SKM-1 treated with dmso at 0.1 percent for 144 hours (cell line): ENCODE results near the gene SPINK14.

ENCODE experiments used
- DNase-seq: peaks from one replicate; lab custom pipeline; 2025; ENCODE audit not compliant: unreplicated experiment; lab: John Stamatoyannopoulos, UW

Gene SPINK14

GRCh38 chr5:148193202-148193601 lies 24.9 kb downstream of the SPINK14 start:
- DNase-seq, result no peak

- peak; percentile 31 for DNase-seq
Measured at GRCh38 chr5:148201151-148201550, 32.8 kb downstream of the SPINK14 start.

DNA sequence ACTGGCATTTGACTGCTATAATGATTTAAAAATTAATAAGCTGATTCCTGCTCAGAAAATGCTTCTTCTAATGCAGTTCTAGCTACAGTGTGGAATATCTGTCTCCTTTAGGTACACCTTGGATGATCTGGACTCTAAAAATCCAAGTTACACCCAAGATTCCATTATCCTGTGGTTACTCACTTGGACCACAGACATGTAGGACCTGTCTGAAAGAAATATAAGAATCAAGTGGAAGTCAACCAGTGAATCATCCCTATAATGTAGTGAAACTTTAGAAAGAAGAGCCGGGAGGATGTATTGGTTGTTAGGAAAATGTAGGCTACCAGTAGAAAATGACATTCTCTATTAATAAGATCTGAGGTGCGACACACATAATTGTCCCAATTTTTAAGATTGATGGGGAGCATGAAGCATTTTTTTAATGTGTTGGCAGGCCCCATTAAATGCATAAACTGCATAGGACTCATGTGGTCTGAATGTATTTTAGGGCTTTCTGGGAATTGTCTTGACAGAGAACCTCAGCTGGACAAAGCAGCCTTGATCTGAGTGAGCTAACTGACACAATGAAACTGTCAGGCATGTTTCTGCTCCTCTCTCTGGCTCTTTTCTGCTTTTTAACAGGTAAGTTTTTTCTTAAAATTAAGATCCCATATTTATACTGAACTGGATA lies 34.3 kb downstream of the SPINK14 start, which contains the start of gene SPINK6:
TSS of gene SPINK6 (plus strand) at position 512 of the 673 bp plus-strand sequence. CDS start at position 567, 55 bp downstream.
- no peak for DNase-seq

DNA sequence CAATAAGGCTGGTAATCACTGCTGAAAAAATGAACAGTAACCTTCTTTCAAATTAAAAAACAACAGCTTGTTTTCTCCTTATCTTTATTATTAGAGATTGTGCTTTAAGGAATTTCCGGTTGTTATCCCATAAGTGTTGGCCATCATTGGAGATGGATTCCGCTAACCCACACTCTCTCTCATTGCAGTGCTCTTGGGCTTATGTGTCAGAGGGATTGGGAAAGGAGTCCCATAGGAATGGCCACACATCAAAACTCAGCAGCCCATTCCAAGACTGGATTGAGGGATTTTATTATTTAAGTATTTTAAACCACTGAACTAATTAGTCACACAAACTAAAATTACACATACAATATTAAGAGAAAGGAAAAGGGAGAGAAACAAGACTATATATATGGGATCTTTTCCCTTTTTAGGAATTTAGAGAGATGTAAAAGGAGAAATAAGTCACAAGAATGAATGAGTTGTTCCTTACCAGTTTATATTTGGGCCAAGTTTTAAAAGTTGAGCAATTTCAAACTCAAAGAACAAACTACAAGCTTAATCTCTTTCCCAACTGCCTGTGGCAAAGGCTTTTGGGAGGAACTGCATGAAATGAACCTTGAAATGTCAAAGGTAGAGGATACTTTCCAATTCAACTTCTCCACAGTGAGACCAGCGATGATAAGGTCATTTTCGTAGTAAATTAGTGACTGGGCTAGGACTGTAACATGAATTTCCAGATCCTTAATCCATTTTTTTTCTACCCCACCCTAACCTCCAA lies 36.9 kb downstream of the SPINK14 start:
- DNase-seq, result peak; percentile 81

DNA sequence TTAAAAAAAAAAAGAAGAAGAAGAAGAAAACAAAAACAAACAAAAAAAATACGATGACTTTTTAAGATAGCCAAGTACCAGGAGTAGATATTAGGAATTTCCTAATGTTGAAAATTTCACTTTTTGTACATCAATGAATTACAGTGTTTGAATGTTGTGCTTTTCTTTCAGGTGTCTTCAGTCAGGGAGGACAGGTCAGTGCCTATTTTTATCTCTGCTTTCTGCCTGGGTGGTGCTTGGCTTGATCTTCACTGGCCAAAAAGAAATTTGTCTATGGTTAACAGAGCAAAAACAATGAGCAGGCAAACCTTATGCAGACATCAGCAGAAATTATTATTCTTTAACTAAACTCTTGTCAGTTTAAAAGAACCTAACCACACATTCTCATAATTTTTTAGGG lies 37.5 kb downstream of the SPINK14 start:
- DNase-seq, result no peak

DNA sequence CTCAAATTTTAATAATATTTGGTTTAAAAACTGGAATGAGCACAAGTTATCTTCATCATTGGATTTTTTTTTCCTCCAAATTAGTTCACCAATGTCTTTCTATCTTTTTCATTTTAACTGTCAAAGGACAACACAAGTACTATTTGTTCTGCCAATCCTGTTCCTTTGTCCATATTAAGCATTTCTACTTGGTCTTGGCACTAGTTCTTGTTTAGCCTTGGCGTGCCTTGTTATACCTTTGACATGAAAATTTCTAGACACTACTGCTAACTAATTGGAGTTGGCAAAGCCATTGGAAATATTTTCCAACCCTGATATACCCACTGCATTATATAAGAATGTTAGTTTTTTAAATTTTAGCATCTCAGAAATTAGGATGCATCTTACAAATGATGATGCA lies 38.3 kb downstream of the SPINK14 start:
- no peak for DNase-seq

DNA sequence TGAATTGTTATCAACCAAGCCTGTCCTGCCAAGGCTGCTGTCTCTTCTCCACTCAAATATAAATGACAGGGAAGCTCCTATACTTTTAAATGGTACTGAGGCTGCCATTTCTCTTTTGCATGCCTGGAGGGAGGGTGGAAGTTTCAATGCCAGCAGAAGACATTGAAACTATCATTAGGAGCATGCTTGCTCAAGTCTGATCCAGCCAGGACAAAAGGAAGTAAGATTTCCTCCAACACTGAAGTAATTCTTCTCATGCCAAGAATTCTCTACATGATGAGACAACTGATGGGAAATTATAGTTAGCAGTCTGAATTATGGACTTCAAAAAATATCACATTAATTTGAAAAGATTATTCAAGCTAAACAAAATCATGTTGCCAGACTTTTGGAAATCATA lies 39.9 kb downstream of the SPINK14 start:
- DNase-seq, result no peak

DNA sequence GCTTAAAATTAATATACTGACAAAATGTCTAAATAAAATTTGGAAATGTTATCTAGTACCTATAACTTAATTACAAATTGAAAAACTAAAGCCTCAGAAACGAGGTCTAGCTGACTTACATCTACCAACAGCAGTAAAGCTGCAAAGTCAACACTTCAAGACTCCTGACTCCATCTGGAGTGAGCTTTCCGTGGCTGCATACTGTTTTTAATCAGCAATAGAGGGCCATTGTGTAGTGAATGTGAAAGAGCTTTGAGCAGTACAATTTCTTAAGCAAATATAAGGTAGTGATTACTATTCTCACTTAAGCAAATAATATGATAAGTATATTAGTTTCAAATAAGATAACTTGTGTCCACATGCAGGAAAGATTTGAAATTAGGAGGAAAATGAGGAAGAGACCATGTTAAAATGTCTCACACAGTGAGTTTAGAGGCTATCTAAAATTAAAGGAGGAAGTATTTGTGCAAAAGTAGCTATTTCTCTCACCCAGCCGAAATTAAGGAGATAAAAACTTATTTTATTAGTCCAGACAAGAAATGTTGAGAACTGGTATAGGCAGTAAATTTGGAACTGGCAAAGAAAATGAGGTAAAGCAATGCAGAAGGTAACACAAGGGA lies 40.9 kb downstream of the SPINK14 start:
- no peak for DNase-seq

GRCh38 chr5:148214665-148215185 lies 46.4 kb downstream of the SPINK14 start:
- DNase-seq, result no peak

DNA sequence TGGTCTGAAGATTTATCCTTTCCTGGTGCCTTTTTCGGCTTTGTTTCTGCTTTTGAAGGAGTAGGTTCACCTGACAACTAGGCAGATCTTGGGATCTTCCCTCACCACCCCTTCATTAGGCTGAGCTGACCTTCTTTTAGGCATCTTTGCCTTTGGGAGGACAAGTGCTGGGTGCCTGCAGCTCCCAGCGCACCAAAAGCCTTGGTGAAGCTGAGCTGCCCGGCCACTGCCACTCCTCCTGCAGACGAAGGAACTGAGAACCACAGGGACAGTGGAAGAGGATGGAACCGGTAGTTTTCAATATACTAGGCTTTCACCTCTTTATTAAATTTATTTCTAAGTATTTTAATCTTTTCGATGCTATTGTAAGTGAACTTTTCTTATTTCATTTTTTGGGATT lies 53.2 kb downstream of the SPINK14 start:
- no peak for DNase-seq

GRCh38 chr5:148224117-148224742 lies 55.9 kb downstream of the SPINK14 start:
- DNase-seq, result no peak
